ENCODE data around the gene SFXN5.

DNA sequence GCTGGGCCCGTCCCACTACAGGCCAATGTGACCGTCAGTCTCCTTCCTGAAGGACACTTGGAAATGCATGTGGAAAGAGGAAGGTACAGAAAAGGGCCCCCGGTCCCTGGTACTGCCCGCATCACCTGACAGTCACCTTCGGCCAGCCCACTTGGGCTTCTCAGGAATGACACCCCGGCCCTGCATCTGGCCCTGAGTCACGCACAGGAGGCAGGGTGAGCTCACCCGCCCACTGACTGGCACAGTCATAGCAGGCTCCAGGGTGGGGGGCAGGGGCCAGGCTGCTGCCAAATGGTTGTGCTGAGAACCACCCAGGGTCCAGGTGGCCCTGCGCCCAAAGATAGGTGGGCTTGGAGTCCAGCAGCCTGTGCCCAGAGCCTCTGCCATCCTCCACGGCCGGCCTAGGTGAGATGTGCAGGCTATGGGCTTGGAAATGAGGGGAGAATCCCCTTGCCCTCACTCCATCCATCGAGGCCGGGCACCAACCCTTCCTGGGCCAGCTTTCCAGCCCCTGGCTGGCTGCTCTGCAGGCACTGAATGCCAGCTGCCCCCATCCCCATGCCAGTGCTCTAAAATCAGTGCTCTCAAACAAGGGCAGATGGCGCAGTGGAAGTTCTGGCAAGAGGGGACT lies 140.1 kb downstream of the SFXN5 start:
- TF ChIP-seq EZH2 (IDR thresholded peaks at IDR 0.05; ENCODE audit: borderline replicate concordance, low read length), result no peak
- TF ChIP-seq, protein P1, sequence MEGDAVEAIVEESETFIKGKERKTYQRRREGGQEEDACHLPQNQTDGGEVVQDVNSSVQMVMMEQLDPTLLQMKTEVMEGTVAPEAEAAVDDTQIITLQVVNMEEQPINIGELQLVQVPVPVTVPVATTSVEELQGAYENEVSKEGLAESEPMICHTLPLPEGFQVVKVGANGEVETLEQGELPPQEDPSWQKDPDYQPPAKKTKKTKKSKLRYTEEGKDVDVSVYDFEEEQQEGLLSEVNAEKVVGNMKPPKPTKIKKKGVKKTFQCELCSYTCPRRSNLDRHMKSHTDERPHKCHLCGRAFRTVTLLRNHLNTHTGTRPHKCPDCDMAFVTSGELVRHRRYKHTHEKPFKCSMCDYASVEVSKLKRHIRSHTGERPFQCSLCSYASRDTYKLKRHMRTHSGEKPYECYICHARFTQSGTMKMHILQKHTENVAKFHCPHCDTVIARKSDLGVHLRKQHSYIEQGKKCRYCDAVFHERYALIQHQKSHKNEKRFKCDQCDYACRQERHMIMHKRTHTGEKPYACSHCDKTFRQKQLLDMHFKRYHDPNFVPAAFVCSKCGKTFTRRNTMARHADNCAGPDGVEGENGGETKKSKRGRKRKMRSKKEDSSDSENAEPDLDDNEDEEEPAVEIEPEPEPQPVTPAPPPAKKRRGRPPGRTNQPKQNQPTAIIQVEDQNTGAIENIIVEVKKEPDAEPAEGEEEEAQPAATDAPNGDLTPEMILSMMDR (IDR thresholded peaks at IDR 0.05; ENCODE audit: low read length), result no peak
